Heart left ventricle (tissue), 13 donors: ENCODE data around the gene BRD9.
"Not testable (repeated sequence)": the region's sequence is repeated elsewhere in the genome, so short reads cannot be mapped to it uniquely, and the experiment has no call there.

Source experiments
- CTCF ChIP-seq, 12 donors: fragments of 200-600 bp; sonication (generic) in 4 of 12; IDR thresholded peaks; one replicate each; pipeline versions ENCODE4 v1.5.0 to v1.8.0; 2018 to 2022; ENCODE audit warnings: antibody characterized with exemption in 12 of 12, mild to moderate bottlenecking in 5 of 12
- POLR2A ChIP-seq, 2 donors: fragments of 450-650 bp; IDR thresholded peaks; one replicate each; pipeline ENCODE4 v1.6.1; 2017; ENCODE audit warnings: antibody characterized with exemption in 2 of 2, mild to moderate bottlenecking in 2 of 2, moderate library complexity in 2 of 2
- donor health status: ischemic (EF 13 %, LVEDD 7.1; RV severe dilation, severe dysfunction).
- donor health status: DM: no; HTN: yes; CAD: no.
- donor health status: DM: no; HTN: no; CAD: no.
- donor health status: ischemic (EF 25% LVEDD 6.9; RV normal size, moderate dysfunction).
- donor health status: ischemic (EF 25% LVEDD 5.7; RV mildly dilated, moderate dysfunction).
- donor health status: ischemic (EF 35%, LVEDD 5.7; RV mildly dilated, moderate dysfunction).
- donor health status: nonischemic (EF 11% LVEDD 7.7; RV severe dilation, severe dysfunction).
- donor health status: DM: yes; HTN: yes; CAD: no.
- donor health status: PGD.
- donor health status: ischemic (EF 29% LVEDD 5.4; RV normal size, mild dysfunction).
- donor health status: nonischemic (EF 23%, LVEDD 6.1; RV moderate dilation, normal function).

- TF ChIP-seq CTCF, POLR2A (IDR thresholded peaks at IDR 0.05): not testable (repeated sequence)
Observed at GRCh38 chr5:918717-919116, 26.1 kb upstream of the BRD9 start.
